ENCODE results near the gene SKAP2.

SKAP2 gene

GRCh38 chr7:26709210-26709990 is 155.0 kb downstream of the SKAP2 start:
- no peak for TF ChIP-seq CTCF (IDR thresholded peaks at IDR 0.05; ENCODE audit: insufficient read depth, low read length, poor library complexity, severe bottlenecking)
- no peak overlapping the region for H3K4me3 ChIP-seq (replicated peaks; ENCODE audit: low read depth, low read length)
- DNase-seq (ENCODE audit: extremely low read depth, insufficient read length) = no peak
- H3K36me3 ChIP-seq (ENCODE audit: control insufficient read depth, insufficient read depth, low read length) = no peaks in the 10 kb centered on the region
- H3K27me3 ChIP-seq (replicated peaks; ENCODE audit: control insufficient read depth, insufficient read depth, low read length) = no peaks in the 10 kb centered on the region

- DNase-seq (ENCODE audit: extremely low read depth, insufficient read length) = no peak
- H3K36me3 ChIP-seq (ENCODE audit: control insufficient read depth, insufficient read depth, low read length) = no peaks in the 10 kb centered on the region
- H3K4me3 ChIP-seq (replicated peaks; ENCODE audit: low read depth, low read length) = no peak overlapping the region
- no peaks in the 10 kb centered on the region for H3K27me3 ChIP-seq (replicated peaks; ENCODE audit: control insufficient read depth, insufficient read depth, low read length)
- TF ChIP-seq CTCF (IDR thresholded peaks at IDR 0.05; ENCODE audit: insufficient read depth, low read length, poor library complexity, severe bottlenecking) = no peak
These were observed 158.8 kb downstream of the SKAP2 start for GRCh38 chr7:26705567-26705966.

- no peak for TF ChIP-seq CTCF (IDR thresholded peaks at IDR 0.05; ENCODE audit: insufficient read depth, low read length, poor library complexity, severe bottlenecking)
- no peaks in the 10 kb centered on the region for H3K27me3 ChIP-seq (replicated peaks; ENCODE audit: control insufficient read depth, insufficient read depth, low read length)
- no peak overlapping the region for H3K4me3 ChIP-seq (replicated peaks; ENCODE audit: low read depth, low read length)
- H3K36me3 ChIP-seq (ENCODE audit: control insufficient read depth, insufficient read depth, low read length) = no peaks in the 10 kb centered on the region; the same call in 1 of the 2 replicates
- no peak for DNase-seq (ENCODE audit: extremely low read depth, insufficient read length)
These were observed 159.6 kb downstream of the SKAP2 start for GRCh38 chr7:26704786-26705185.

- H3K27me3 ChIP-seq (replicated peaks; ENCODE audit: control insufficient read depth, insufficient read depth, low read length) = no peaks in the 10 kb centered on the region
- no peak overlapping the region for H3K4me3 ChIP-seq (replicated peaks; ENCODE audit: low read depth, low read length)
- TF ChIP-seq CTCF (IDR thresholded peaks at IDR 0.05; ENCODE audit: insufficient read depth, low read length, poor library complexity, severe bottlenecking) = no peak
- H3K36me3 ChIP-seq (ENCODE audit: control insufficient read depth, insufficient read depth, low read length) = no peaks in the 10 kb centered on the region; the same call in 1 of the 2 replicates
- DNase-seq (ENCODE audit: extremely low read depth, insufficient read length) = no peak
These were observed 160.4 kb downstream of the SKAP2 start for GRCh38 chr7:26704036-26704435.

- H3K27me3 ChIP-seq (replicated peaks; ENCODE audit: control insufficient read depth, insufficient read depth, low read length) = no peaks in the 10 kb centered on the region
- H3K36me3 ChIP-seq (ENCODE audit: control insufficient read depth, insufficient read depth, low read length) = no peaks in the 10 kb centered on the region; the same call in 1 of the 2 replicates
- H3K4me3 ChIP-seq (replicated peaks; ENCODE audit: low read depth, low read length) = no peak overlapping the region
- no peak for TF ChIP-seq CTCF (IDR thresholded peaks at IDR 0.05; ENCODE audit: insufficient read depth, low read length, poor library complexity, severe bottlenecking)
- DNase-seq (ENCODE audit: extremely low read depth, insufficient read length) = no peak
These were observed 163.5 kb downstream of the SKAP2 start for GRCh38 chr7:26700893-26701292.
